MM.1S (cell line): ENCODE data around the gene MIPOL1.

ENCODE experiments used
- EZH2 ChIP-seq: fragments of 300-600 bp; sonication (generic); optimal IDR thresholded peaks from 2 replicates; pipeline ENCODE3; 2017; ENCODE audit warnings: low read depth, mild to moderate bottlenecking, antibody characterized with exemption, low read length, mixed read lengths
- TF ChIP-seq, protein P1 (sequence below): fragments of 300-600 bp; sonication (generic); IDR thresholded peaks from 2 replicates; pipeline ENCODE4 v1.5.1; 2016; ENCODE audit warnings: antibody characterized with exemption, low read length, mixed read lengths

- TF ChIP-seq, protein P1, sequence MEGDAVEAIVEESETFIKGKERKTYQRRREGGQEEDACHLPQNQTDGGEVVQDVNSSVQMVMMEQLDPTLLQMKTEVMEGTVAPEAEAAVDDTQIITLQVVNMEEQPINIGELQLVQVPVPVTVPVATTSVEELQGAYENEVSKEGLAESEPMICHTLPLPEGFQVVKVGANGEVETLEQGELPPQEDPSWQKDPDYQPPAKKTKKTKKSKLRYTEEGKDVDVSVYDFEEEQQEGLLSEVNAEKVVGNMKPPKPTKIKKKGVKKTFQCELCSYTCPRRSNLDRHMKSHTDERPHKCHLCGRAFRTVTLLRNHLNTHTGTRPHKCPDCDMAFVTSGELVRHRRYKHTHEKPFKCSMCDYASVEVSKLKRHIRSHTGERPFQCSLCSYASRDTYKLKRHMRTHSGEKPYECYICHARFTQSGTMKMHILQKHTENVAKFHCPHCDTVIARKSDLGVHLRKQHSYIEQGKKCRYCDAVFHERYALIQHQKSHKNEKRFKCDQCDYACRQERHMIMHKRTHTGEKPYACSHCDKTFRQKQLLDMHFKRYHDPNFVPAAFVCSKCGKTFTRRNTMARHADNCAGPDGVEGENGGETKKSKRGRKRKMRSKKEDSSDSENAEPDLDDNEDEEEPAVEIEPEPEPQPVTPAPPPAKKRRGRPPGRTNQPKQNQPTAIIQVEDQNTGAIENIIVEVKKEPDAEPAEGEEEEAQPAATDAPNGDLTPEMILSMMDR = no peak
- no peak for TF ChIP-seq EZH2
Measured at GRCh38 chr14:37422319-37422718, 224.6 kb downstream of the MIPOL1 start.
